Mucosa of descending colon (tissue), 3 donors: ENCODE results near the gene ADCK1. TPM values are rescaled to one million over a fixed set of nuclear protein-coding genes. Genes with fewer than 3 reads are reported as not detected.
A peak's percentile ranks its signal among the peaks of the same experiment; 100 is the strongest.

Experiments used
- ATAC-seq: fragments of 200-7000 bp; cut with Tn5 transposase; one replicate; pipeline ENCODE4 v1.9.1; 2020; ENCODE audit warnings: mild to moderate bottlenecking, moderate library complexity
- DNase-seq, 3 donors: peaks; one replicate each; pipeline ENCODE4 v3.0.0-alpha.2; 2020
- H3K36me3 ChIP-seq: fragments of 200-600 bp; one replicate; pipeline ENCODE4 v1.8.0; 2021; ENCODE audit warnings: low read depth, mild to moderate bottlenecking
- H3K4me1 ChIP-seq: fragments of 200-600 bp; one replicate; pipeline ENCODE4 v1.8.0; 2021; ENCODE audit warnings: low read depth, mild to moderate bottlenecking
- H3K4me3 ChIP-seq: fragments of 200-600 bp; one replicate; pipeline ENCODE4 v1.8.0; 2021; ENCODE audit warnings: mild to moderate bottlenecking
- H3K9me3 ChIP-seq: fragments of 200-600 bp; one replicate; pipeline ENCODE4 v1.8.0; 2021; ENCODE audit warnings: mild to moderate bottlenecking
- intact Hi-C, 2 donors: fragments of 100-400 bp; cut with DNase I in 1 of 2; cut with micrococcal nuclease in 1 of 2; formaldehyde crosslinking; loops; one replicate each; pipeline versions ENCODE4 v1.11.0 to v1.11.1; 2022; cut with DNase I, micrococcal nuclease
- total RNA-seq, 3 donors: library from RNA; stranded (reverse); fragmentation: NEBNext Ultra II Directional in 2 of 3; extraction: Animal tissue kit (Norgen Biotek cat#: 25700) in 2 of 3; gene quantifications; one replicate each; pipeline versions ENCODE4 v1.2.1 to v1.2.4, GENCODE V29; 2021 to 2023
- TF ChIP-seq, protein P1 (sequence below): fragments of 200-600 bp; IDR thresholded peaks from one replicate; pipeline ENCODE4 v1.8.0; 2022; ENCODE audit warnings: antibody characterized with exemption, mild to moderate bottlenecking
- donor health status: DM: no; HTN: no; CAD: no; lungs with moderate emphysema.
- donor health status: DM: no; HTN: no; CAD: no.
- donor health status: DM: no; HTN: yes; CAD: no.

Gene ADCK1
- total RNA-seq, 3 donors from 2014 or later = 9.1 to 15.4 (median 13.6) TPM

DNA sequence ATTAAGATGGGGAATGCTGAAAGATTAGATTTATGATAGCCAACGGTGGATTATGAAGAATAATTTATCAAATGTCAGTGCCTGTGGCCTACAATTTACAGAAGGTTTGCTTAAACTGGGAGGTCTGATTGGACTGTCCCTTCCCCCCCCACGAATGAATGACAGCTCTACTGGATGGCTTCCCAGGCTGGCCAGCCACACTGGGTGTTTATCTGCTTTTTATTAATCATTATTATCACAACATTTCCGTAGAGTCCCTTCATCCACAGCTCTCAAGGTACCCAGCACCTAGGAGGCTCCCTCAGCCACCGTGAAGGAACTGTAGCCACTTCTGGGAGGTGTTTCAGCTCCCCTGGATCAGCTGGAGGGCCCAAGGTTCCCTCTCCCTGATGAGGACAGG, 78.9 kb downstream of the ADCK1 start:
- ATAC-seq (no peak), DNase-seq (no peak)
- Histone ChIP-seq H3K4me1 (no peaks in the 10 kb centered on the region), H3K36me3 (no peaks in the 10 kb centered on the region), H3K9me3 (no peaks in the 10 kb centered on the region), H3K4me3 (no peak overlapping the region)
- TF ChIP-seq, protein P1, sequence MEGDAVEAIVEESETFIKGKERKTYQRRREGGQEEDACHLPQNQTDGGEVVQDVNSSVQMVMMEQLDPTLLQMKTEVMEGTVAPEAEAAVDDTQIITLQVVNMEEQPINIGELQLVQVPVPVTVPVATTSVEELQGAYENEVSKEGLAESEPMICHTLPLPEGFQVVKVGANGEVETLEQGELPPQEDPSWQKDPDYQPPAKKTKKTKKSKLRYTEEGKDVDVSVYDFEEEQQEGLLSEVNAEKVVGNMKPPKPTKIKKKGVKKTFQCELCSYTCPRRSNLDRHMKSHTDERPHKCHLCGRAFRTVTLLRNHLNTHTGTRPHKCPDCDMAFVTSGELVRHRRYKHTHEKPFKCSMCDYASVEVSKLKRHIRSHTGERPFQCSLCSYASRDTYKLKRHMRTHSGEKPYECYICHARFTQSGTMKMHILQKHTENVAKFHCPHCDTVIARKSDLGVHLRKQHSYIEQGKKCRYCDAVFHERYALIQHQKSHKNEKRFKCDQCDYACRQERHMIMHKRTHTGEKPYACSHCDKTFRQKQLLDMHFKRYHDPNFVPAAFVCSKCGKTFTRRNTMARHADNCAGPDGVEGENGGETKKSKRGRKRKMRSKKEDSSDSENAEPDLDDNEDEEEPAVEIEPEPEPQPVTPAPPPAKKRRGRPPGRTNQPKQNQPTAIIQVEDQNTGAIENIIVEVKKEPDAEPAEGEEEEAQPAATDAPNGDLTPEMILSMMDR = no peak
- intact Hi-C loops = no loop called here

DNA sequence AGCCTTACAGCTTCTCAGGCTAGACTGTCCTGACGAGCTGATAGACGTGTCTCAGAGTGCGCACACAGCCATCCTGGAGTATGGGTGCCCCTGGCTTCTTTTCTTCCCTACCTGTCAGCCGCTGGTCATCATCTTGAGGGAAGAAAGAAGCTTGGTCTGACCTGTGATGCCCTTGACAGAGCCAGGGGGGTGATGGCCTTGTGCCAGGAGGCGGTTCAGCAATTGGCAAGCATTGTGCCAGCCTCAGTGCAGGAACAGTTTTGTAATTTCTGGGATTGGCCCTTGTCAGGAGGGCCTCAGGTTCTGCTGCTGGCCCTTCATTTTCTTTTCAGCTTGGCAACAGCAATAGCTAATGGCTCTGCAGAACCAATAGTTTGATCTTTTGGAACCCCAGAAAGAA, 80.1 kb downstream of the ADCK1 start:
- no peak overlapping the region for H3K4me3 ChIP-seq
- H3K9me3 ChIP-seq = no peaks in the 10 kb centered on the region
- TF ChIP-seq, protein P1 = no peak
- H3K4me1 ChIP-seq = no peaks in the 10 kb centered on the region
- ATAC-seq (no peak), DNase-seq (no peak)
- intact Hi-C loops = no loop called here
- no peaks in the 10 kb centered on the region for H3K36me3 ChIP-seq

DNA sequence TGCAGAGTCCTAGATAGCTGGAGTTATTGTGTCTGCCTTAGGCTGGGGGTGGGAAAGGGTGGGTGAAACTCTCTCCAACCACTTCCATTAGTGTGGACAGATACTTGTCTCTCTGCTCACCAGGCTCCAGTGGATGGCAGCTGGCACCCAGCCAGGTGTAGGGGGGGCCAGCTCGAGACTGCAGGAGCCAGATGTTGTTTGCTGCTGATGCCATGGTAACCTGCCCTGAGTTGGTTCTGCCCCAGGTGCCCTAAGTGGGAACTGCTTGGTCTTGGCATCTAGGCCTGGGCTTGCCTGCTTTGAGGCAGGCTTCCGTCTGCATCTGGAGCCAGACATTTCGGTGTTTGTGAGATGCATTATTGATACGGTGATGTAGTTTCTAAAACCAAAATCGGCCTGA, 82.2 kb downstream of the ADCK1 start:
- Histone ChIP-seq H3K4me1 (no peaks in the 10 kb centered on the region), H3K36me3 (no peaks in the 10 kb centered on the region), H3K9me3 (no peaks in the 10 kb centered on the region), H3K4me3 (no peak overlapping the region)
- peak; percentile 35 for ATAC-seq
- TF ChIP-seq, protein P1 = no peak
- DNase-seq = peak in 1 of 3 donors; percentile 12
- intact Hi-C loops = no loop called here

DNA sequence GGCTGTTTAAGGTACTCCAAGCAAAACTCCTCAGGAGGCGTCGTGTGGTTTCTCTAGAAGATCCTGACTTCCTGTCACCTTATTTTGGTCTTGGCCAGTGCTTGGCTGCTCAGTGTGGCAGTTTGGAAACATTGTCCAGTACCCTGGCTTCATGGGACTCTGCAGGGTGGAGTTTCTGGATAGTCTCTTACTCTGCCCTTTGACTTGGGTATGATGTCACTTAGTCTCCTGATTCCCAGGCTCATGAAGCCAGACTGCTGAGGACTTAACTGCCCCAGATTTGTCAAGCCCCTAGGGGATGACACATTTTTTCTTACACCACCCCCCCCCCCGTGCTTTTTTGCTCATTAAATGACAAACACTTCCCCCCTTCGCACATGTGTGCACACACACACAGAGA, 82.7 kb downstream of the ADCK1 start:
- TF ChIP-seq, protein P1 = no peak
- Histone ChIP-seq H3K9me3 (no peaks in the 10 kb centered on the region), H3K4me3 (no peak overlapping the region), H3K4me1 (no peaks in the 10 kb centered on the region), H3K36me3 (no peaks in the 10 kb centered on the region)
- DNase-seq (no peak), ATAC-seq (no peak)
- intact Hi-C loops = no loop called here

DNA sequence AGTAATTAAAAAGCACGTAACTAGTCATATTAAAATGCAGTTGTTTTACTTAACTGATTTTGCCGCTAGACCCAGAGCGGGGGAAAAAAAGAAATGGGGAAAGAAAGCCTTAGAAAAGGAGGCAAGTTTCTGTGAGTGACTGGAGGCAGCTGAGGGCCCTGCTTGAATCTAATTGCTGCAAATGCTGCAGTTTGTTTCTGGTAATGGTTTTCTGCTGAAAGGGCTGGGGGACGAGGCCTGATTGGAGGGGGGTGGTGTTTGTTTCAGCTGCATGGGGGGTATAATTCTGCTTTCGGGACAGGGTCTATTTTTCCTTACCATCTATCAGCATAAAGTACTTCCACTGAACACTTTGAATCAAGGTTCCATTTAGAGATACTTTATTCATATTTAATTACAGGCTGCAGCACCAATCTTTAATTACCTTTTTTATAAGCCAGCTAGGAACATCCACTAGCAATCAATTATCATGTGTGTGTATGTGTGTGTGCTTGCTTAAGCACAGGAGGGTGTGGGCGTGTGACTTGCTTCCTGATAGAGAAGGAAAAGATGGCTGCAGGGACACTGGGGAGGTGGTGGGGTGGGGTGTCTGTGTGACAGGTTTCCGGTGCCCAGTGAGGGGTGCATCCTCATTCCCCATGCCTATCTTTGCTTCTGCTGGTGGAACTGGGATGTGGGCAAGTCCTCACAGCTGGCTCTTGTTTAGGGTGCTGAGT, 83.4 kb downstream of the ADCK1 start:
- Histone ChIP-seq H3K36me3 (no peaks in the 10 kb centered on the region), H3K9me3 (no peaks in the 10 kb centered on the region), H3K4me3 (no peak overlapping the region), H3K4me1 (no peaks in the 10 kb centered on the region)
- intact Hi-C loops = no loop called here
- ATAC-seq (no peak), DNase-seq (no peak)
- TF ChIP-seq, protein P1 = no peak

DNA sequence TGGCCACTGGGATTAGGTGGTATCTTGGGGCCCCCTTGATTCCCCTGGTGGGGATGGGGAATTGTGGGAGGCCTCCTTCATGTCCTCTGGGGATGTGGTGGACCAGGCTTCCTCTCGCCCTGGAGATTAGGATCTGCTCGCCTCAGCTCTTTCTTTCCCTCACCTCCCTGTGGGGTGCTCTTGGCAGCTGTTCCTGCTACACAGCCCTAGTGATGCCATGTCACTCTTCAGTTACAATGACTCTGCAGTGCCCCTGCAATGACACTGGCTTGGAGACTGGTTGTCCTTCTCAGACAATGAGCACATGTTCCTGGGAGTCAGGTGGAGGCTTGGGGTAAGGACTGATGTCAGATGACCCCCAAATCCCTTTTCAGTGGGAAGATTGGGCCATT, 83.9 kb downstream of the ADCK1 start:
- ATAC-seq (no peak), DNase-seq (no peak)
- H3K36me3 ChIP-seq = no peaks in the 10 kb centered on the region
- intact Hi-C loops = no loop called here
- H3K9me3 ChIP-seq = no peaks in the 10 kb centered on the region
- no peaks in the 10 kb centered on the region for H3K4me1 ChIP-seq
- TF ChIP-seq, protein P1 = no peak
- no peak overlapping the region for H3K4me3 ChIP-seq
